GM12892 (cell line): Measurements from ENCODE around the gene KIF4A. TPM values are rescaled to one million over a fixed set of nuclear protein-coding genes. Genes with fewer than 3 reads are reported as not detected.
A peak's percentile ranks its signal among the peaks of the same experiment; 100 is the strongest.
"Not testable (repeated sequence)": the region's sequence is repeated elsewhere in the genome, so short reads cannot be mapped to it uniquely, and the experiment has no call there.

Experiments used
- DNase-seq: peaks from one replicate; pipeline ENCODE4 v3.0.0; 2011; ENCODE audit not compliant: insufficient read length
- FAIRE-seq: peaks from 2 replicates; lab custom pipeline; 2011; peaks lifted over from hg19 to GRCh38; lab: Jason Lieb, UNC
- POLR2A ChIP-seq: IDR thresholded peaks from 2 replicates; pipeline ENCODE4 v1.6.1; 2011; ENCODE audit warnings: low read depth, low read length, control low read depth
- POLR2AphosphoS5 ChIP-seq: IDR thresholded peaks from 2 replicates; pipeline ENCODE4 v1.6.1; 2011; ENCODE audit warnings: low read depth, low read length, control low read depth
- TAF1 ChIP-seq: IDR thresholded peaks from 2 replicates; pipeline ENCODE4 v1.6.1; 2011; ENCODE audit warnings: low read depth, mild to moderate bottlenecking, control low read depth, low read length, borderline replicate concordance
- polyA plus RNA-seq: library from polyadenylated mRNA; unstranded; fragments of >200 nt; gene quantifications from one replicate; pipeline ENCODE4 v1.2.1, GENCODE V29; 2012; ENCODE audit warnings: missing spikeins, inconsistent platforms; ENCODE audit not compliant: missing spikeins

Gene KIF4A, protein sequence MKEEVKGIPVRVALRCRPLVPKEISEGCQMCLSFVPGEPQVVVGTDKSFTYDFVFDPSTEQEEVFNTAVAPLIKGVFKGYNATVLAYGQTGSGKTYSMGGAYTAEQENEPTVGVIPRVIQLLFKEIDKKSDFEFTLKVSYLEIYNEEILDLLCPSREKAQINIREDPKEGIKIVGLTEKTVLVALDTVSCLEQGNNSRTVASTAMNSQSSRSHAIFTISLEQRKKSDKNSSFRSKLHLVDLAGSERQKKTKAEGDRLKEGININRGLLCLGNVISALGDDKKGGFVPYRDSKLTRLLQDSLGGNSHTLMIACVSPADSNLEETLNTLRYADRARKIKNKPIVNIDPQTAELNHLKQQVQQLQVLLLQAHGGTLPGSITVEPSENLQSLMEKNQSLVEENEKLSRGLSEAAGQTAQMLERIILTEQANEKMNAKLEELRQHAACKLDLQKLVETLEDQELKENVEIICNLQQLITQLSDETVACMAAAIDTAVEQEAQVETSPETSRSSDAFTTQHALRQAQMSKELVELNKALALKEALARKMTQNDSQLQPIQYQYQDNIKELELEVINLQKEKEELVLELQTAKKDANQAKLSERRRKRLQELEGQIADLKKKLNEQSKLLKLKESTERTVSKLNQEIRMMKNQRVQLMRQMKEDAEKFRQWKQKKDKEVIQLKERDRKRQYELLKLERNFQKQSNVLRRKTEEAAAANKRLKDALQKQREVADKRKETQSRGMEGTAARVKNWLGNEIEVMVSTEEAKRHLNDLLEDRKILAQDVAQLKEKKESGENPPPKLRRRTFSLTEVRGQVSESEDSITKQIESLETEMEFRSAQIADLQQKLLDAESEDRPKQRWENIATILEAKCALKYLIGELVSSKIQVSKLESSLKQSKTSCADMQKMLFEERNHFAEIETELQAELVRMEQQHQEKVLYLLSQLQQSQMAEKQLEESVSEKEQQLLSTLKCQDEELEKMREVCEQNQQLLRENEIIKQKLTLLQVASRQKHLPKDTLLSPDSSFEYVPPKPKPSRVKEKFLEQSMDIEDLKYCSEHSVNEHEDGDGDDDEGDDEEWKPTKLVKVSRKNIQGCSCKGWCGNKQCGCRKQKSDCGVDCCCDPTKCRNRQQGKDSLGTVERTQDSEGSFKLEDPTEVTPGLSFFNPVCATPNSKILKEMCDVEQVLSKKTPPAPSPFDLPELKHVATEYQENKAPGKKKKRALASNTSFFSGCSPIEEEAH
- polyA plus RNA-seq: 9.2 TPM

DNA sequence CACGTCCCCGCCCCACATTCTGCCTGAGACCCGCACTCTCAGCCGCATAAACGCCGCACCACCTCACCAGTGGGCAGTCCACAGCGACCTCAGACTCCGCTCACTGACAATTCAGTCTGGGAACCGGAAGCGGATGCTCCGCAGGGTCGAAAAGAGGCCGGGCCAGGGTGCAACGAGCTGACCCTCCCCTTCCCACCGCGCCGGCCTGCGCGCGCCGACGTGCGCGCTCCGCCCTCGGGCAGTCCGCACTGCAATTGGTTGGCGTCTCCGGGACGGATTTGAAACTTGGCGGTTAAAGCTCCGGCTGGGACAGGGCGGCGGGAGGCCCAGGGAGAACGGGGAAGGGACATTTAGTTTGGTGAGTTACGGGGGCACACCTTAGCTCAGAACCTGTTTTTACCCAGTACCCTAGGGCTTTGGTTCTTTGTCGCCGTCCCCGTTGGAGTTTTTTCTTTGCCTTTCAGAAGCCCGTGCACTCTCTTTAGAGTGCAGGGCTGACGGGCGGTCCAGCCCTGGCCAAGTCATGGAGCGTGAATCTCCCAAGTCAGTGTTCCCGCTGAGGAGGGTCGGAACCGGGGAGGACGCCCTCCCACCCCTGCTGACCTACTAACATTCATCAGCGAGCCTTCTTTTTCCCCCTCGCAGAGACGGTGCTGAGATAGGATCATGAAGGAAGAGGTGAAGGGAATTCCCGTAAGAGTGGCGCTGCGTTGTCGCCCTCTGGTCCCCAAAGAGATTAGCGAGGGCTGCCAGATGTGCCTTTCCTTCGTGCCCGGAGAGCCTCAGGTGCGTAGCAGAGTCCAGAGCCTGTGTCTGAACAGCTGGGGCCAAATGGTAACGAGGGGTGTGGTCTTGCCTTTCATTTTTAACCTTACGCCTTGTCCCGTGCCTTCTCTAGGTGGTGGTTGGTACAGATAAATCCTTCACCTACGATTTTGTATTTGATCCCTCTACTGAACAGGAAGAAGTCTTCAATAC is at the start of gene KIF4A, which contains the start of gene PDZD11:
TSS of gene KIF4A (plus strand) at position 312 of the 978 bp plus-strand sequence. CDS start at position 667, 355 bp downstream.
TSS of gene PDZD11 (minus strand) at position 135 of the 978 bp plus-strand sequence. CDS start 586 bp downstream, outside the sequence.
- peak; percentile 85 for FAIRE-seq

DNA sequence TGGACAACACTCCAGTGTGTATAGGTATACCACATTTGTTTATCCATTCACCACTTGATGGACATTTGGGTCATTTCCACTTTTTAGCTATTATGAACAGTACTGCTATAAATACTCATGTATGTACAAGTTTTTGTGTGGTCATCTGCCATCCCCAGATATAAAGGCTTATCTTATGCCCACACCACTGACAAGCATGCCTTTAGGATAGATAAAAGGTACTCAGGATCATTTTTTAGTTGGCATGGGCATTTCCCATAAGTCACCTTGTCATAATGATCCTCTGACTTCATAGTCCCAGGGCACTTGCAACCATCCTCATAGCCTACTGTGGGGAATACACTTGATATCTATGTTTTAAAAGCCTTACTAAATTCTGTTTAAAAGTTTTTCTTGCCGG is 49.2 kb upstream of the KIF4A start:
- DNase-seq: no peak
- FAIRE-seq: no peak
- TF ChIP-seq POLR2A (no peak), POLR2AphosphoS5 (no peak), TAF1 (no peak)

More for the DNA sequence above, at the start of gene KIF4A, which contains the start of gene PDZD11:
- TF ChIP-seq POLR2A (peak; percentile 78; the same call in 1 of the 2 replicates), TAF1 (peak; percentile 69), POLR2AphosphoS5 (peak; percentile 73)
- peak; percentile 81 for DNase-seq

DNA sequence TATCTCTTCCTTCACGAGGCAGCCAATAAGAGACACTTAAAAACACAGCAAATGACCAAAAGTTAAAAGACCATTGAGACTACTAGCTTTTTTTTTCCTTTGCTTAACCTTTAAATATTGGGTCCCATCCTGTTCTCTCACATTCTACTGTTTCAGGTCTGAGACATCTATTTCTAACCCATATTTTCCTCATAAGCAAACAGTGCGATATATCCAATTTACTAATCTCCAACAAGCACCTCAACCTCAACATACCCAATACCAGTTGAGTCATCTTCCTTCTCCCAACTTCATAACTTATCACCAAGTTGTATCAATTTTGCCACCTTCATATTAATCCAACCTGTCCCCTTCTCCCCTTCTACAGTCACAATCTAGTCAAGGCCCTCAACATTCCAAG is 48.4 kb upstream of the KIF4A start:
- no peak for DNase-seq
- no peak for TF ChIP-seq POLR2AphosphoS5
- no peak for TF ChIP-seq TAF1
- no peak for TF ChIP-seq POLR2A
- FAIRE-seq: no peak

DNA sequence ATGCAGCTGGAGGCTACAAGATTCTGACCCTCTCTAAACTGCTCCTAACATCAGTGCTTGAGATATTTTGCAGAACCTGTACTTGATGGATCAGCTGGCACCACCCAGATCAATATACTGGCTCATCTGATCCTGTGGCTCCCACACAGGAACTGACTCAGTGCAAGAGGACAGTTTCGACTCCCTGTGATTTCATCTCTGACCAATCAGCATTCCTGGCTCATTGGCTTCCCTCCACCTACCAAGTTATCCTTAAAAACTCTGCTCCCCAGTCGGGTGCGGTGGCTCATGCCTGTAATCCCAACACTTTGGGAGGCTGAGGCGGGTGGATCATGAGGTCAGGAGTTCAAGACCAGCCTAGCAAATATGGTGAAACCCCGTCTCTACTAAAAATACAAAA is 46.3 kb upstream of the KIF4A start:
- not testable (repeated sequence) for FAIRE-seq, DNase-seq

DNA sequence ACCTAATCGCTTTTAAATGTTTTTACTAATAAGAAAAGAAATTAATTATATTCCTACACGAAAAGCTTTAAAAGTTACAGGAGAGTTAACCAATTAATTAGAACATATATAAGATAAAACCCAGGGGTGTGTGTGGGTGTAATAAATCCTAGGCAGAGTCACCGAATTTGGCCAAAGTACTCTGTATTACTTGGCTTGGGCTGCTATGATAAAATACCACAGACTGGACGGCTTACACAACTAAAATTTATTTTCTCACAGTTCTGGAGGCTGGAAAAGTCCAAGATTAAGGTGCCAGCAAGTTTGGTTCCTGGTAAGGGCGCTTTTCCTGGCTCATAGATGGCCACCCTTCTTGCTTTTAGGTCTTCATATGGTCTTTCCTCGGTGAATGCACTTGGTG is 45.0 kb upstream of the KIF4A start:
- DNase-seq (no peak), FAIRE-seq (no peak)
- no peak for TF ChIP-seq TAF1
- no peak for TF ChIP-seq POLR2AphosphoS5
- TF ChIP-seq POLR2A: no peak

DNA sequence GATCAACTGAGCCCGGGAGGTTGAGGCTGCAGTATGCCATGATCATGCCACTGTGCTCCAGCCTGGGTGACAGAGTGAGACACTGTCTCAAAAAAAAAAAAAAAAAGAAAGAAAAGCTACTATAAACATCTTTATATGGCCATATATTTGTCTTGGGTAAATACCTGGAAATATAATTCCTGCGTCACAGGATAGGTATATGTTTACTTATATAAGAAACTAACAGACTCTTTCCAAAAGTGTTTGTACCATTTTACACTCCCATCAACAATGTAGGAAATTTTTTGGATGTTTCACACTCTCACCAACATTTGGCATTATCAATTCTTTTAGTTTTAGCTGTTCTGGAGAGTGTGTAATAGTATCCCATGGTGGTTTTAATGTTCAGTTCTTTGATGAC is 42.7 kb upstream of the KIF4A start:
- FAIRE-seq (no peak), DNase-seq (no peak)
- TF ChIP-seq POLR2AphosphoS5 (no peak), POLR2A (no peak), TAF1 (no peak)

DNA sequence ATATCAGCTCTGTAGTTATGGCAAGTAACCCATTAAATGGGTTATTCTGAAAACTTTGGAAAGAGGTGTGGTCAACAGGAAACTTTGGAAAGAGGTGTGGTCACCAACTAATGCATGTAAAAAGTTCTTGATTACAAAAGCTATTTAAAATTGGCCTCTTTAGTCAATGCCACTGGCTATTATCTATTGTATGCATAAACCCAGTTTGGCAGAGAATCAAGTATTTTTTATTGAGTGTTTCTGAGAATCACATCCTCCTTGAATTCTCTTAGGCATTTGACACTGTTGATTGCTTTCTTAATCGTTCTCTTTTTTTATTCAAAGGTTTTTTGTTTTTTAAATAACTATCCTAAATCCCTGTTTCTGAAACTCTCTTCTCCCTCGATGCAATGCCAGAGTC is 37.4 kb upstream of the KIF4A start:
- FAIRE-seq: no peak
- DNase-seq: no peak
- no peak for TF ChIP-seq TAF1
- no peak for TF ChIP-seq POLR2AphosphoS5

DNA sequence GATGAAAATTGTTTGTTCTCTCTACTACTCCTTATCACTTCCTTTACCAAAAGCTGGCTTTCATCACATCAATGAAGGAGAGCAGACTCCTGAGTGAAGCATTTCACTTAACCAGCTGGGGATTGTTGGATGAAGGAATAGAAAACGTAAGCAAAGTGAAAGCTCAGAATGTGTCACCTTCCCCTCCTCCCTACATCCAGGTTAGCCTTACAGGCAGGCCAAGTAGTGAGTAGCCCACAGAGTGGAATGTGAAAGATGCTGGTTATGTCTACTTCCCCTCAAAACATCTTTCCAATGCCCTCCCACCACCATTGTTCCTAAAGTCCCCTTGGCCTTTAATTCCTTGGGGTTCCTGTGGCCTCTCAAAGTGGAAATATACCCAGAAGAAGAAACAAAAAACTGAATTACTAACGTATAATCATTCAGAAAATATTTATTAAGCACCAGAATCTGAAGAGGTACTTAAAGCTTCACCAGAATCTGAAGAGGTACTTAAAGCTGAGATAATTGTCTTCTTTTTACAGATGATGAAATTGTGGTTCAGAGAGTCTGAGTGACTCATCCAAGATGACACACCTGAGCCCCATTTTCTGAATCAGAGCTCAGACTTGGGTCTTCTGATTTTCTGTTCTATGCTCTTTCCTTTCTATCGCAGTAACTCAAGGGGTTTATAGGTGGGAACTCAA is 36.4 kb upstream of the KIF4A start:
- FAIRE-seq (no peak), DNase-seq (no peak)
- TF ChIP-seq TAF1: no peak
- no peak for TF ChIP-seq POLR2A
- no peak for TF ChIP-seq POLR2AphosphoS5

DNA sequence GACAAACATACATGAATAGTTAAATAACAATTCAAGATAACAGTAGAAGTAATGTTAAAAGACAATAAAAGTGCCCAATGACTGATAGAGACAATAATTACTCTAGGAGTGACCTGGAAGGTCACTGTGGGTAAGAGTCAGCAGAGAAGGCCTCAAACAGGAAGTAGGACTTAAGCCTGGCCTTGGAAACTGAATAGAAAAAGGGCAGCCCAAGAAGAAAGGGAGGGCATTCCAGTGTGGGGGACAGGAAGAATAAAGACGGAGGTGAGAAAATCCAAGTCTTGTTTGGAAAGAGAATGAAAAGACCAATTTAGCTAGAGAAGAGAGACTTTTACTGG is 35.9 kb upstream of the KIF4A start:
- FAIRE-seq: no peak
- no peak for TF ChIP-seq TAF1
- TF ChIP-seq POLR2AphosphoS5: no peak
- no peak for TF ChIP-seq POLR2A
- no peak for DNase-seq

DNA sequence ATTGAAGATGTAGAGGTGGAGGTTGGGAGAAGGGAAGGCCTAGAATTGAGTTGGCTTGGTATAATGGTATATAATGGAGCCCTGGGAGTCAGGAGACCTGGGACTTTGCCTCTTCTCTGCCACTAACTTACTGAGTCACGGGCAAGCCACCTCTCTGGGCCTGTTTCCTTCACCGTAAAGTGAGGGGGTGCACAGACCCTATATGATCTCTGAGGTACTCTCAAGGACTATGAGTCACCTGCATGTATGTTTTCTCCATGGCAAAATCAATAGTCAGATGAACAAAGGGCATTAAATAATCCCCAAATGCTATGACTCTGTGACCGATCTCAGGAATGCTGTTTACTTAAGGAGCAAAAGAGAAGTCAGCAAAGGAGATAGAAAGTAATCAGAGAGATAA is 35.0 kb upstream of the KIF4A start:
- DNase-seq (no peak), FAIRE-seq (no peak)
- TF ChIP-seq POLR2A: no peak
- TF ChIP-seq POLR2AphosphoS5: no peak
- TF ChIP-seq TAF1: no peak
